HT1080 (cell line): ENCODE results near the gene SIAH3. TPM values are rescaled to one million over a fixed set of nuclear protein-coding genes. Genes with fewer than 3 reads are reported as not detected.

ENCODE experiments used
- DNase-seq: peaks from one replicate; pipeline ENCODE4 v3.0.0-alpha.2; 2015; ENCODE audit warnings: low read depth
- total RNA-seq: library from RNA; depleted of rRNA; stranded (reverse); fragments of >200 nt; shearing (Covaris generic); gene quantifications from 2 replicates; pipeline ENCODE4 v1.2.3, GENCODE V29; 2014

SIAH3 gene
- total RNA-seq, 1 experiment from 2014 or later, result 0.02 TPM

DNA sequence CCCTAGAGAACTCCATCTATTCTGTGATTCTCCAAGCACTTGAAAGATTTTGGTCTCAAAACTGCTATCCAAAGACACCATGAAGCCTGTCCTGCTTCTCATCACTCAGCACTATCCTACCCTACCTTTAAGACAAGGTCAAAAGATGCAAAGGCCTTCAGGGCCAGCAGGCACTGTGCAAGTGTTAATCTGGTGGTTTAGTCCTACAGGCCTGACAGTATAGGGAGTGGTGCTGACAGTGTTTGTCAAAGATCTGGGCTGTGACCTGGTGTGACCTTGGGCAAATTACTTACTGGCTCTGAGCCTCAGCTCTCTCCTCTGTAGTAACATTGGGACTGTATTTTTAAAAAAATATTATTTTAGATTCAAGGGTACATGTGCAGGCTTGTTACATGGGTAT lies 28.0 kb downstream of the SIAH3 start:
- no peak for DNase-seq

- DNase-seq, result no peak
These were observed 29.7 kb downstream of the SIAH3 start for GRCh38 chr13:45821811-45822210.

DNA sequence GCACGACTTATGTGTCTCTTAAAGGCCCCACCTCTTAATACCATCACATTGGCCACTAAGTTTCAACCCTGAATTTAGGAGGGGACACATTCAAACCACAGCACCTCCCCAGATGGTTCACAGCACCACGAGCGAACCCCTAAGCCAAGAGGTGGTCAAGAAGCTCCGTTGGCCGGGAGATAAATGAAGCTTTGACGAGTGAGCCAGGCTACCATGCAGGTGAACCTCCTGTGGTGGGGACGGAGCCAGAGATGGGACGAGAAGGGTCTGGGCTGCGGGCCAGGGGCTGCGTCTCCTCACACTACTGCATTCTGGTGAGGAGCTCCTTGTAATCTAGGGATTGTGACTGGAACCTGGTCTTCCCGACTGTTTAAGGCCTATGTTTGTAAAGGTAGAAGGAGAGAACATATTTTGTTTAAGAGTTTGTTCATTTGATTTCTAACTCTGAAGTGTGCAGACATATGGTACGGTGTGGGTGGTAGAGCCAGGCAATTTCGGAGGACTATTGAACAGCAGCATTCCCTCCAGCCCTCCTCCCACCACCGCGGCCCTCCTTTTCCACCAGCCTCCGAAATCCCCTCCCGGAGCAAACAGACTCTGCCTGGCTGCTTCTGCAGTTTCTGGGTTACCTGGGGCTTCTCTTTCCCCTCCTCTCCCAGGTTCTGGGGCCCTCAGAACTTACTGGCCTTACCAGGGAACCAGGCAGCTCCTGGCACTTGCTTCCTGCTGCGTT lies 31.3 kb downstream of the SIAH3 start:
- DNase-seq, result no peak

DNA sequence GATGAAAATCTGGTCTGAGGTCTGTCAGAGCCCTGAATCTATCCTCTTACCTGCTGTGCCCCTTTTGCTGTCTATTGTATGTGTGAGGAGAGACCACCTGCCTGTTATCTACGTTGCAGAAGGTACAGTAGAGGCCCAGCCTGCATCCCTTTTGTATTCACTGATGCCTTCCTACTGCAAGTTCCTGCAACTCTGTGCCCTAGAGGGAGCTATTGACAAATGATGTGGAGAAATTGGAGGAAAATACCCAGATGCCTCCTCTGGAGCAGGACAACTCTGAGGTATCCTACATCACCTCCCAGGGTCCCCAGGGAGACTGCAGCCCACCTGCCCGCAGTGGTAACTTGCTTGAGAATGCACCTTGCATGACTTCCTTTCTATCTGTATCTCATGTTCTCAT lies 33.7 kb downstream of the SIAH3 start:
- DNase-seq, result no peak

GRCh38 chr13:45816427-45816826 lies 35.1 kb downstream of the SIAH3 start:
- no peak for DNase-seq

- DNase-seq, result no peak
These were observed 38.7 kb downstream of the SIAH3 start for GRCh38 chr13:45812695-45813372.

DNA sequence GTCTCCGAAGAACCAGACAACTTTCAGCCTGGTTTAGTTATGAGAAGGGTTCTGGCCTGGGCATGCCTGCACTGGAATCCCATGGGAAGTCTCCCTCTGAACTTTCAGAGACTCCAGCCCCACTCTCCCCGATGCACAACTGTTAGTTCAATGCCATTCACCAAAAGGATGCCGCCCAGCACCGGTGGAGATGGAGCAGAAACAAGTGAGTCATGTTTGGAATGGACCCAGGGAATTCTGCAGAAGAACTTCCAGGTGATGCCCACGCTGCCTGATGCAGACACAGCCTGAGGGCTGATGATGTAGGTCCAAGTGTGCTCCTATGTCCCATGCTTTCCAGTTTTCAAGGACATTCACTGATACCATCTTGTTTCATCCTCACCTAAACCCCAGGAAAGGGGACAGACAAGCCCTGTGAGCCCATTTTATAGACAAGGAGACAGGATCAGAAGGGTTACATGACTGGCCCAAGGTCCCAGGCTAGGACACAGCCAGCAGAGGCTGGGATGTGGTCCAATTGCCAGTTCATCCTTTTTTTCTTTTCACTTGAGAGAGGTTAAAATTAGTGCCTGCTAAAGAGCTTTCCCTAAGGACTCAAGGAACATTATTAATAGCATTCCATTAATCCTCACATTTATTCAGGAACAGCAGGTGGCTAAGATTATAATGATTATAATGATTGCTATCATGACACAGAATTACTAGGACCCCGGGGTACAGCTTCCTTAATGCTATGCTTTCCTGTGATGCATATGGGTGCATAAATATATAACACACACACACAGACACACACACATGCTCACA lies 39.5 kb downstream of the SIAH3 start:
- peak; percentile 38 for DNase-seq

DNA sequence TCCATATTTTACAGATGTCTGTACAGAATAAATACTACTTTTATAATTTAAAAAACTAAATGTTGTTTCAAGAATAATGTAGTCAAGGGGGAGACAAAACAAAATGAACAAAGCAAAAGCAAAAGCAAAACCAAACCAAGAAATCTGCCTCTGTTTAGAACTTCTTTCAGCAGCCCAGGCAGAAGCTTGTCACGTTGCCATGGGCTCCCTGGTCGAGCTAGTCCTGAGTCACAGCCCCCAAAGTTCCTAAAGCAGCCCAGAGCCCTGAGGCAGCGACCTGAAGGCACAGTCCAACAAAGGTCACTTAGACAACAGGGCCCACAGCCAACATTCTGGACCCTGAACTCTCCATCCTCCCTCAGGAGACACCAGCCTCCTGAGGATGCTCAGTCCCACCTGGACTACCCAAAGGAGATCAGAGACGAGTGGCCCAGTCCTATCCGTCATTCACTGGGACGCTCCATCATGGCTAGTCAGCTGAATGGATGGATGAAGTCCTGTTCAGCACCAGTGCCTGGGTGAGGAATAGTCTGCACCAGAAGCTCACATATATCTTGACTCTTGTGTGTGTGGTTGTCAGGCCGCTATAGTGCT lies 41.7 kb downstream of the SIAH3 start:
- DNase-seq, result no peak

DNA sequence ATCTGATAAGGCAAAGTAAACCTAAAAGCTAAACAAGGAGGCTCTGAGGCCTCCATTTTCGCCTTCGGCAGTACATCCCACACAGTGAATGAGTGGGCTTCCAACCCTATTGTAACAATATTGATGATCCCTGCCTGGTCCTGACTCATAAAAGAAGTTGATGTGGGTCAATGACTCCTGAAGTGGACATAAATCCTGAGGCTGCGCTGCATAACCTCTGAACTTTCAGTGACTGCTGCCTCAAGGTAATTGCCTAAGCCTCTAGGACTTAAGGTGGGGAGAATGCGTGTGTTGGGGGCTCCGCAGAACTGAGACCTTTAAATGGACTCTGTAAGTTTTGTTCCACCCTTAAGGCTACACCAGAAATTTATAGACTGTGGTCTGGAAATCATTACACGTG lies 42.6 kb downstream of the SIAH3 start:
- no peak for DNase-seq

DNA sequence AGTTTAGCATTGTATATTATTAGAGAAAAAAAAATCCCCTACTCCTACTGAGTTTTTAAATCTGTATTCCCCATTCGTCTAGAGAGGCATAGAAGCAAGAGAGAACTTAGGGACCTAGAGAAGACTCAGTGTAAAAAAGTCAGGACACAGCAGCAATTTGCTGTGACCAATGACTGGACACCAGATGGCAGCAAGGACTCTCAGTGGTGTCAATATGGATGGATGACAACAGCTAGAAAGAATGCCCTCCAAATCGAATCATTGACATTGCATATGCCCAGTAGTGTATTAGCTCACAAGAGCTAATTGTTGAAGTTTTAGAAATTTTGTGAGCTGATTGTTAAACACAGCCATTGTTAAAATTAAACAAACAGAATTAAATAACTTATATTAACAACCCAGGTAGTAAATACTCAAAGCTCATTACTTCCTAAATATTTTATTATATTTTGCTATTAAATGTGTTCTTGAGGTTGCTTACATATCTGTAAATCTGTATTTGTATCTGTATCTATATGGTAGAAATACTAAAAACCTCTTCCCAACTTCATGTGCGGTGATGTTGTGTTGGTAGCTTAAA lies 43.9 kb downstream of the SIAH3 start:
- DNase-seq, result peak; percentile 63

- no peak for DNase-seq
These were observed 51.1 kb downstream of the SIAH3 start for GRCh38 chr13:45800485-45800884.

GRCh38 chr13:45799451-45799850 lies 52.1 kb downstream of the SIAH3 start:
- DNase-seq, result no peak

DNA sequence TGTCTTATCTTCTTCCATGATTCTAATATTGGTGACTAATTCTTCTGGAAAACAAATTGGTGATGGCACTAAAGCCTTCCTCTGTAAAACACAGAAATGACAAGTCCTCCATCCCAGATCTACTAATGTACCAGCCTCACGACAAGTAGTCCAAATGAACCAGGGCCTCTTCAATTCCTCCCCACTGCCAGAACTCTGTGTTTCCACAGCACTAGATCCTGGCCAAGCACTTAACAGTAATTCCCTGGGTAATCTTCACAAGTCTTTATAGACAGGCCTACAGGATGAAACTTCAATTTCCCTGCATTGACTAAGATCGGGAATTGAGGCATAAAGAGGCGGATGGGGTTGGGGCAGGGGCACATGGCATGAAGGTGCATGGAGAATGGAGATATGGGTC lies 52.7 kb downstream of the SIAH3 start:
- DNase-seq, result no peak

GRCh38 chr13:45796426-45797235 lies 54.9 kb downstream of the SIAH3 start:
- no peak for DNase-seq

DNA sequence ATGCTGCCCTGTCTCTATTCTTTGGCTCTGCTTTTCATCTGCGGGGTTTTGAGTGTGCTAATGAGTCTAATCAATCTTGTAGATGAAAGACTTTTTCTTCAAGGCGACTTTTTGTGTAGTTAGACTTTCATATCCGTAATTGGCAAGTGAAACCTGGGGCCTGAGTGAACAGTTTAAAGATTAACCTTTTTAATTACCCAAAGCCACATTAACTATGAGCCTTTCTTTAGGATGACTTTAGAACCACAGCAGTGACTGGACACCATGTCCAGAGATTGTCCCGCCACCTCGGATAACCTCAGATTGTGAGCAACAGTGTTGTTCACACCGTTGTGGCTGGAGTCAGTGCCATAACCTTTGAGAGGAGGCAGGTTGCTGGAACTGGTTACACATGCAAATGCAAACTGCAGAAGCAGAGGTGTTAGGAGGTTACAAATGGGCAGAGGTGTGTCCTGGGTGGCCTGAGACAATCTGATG lies 58.7 kb downstream of the SIAH3 start:
- no peak for DNase-seq

GRCh38 chr13:45788011-45788410 lies 63.5 kb downstream of the SIAH3 start:
- DNase-seq, result no peak

GRCh38 chr13:45787346-45787745 lies 64.2 kb downstream of the SIAH3 start:
- DNase-seq, result no peak

DNA sequence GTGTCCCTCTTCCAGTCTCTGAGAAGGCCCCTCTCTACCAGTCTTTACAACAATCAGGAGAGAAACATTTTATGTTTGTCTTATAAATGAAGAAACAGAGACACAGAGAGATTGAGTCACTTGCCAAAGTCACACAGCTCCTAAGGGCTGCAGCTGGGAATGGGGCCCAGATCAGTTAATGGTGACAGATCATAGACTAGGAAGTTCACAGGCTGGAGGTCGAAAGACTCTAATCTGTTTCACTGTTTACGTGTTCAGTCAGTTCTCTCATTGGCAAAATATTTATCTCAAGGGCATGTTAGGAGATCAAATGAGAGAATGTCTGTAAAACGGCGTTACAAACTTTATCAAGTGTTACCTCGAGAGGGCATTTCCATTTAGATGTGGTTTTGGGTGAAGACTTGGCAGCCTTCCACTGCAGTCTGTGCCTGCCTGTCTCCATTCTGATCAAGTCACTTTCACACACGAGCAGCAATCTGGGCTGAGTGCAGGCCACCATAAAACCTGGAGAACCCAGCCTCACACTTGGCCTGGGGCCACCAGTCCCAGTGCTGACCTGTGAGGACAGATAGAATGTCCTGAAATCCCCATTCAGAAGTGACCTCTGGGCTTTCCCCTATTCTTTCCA lies 65.1 kb downstream of the SIAH3 start:
- DNase-seq, result no peak

DNA sequence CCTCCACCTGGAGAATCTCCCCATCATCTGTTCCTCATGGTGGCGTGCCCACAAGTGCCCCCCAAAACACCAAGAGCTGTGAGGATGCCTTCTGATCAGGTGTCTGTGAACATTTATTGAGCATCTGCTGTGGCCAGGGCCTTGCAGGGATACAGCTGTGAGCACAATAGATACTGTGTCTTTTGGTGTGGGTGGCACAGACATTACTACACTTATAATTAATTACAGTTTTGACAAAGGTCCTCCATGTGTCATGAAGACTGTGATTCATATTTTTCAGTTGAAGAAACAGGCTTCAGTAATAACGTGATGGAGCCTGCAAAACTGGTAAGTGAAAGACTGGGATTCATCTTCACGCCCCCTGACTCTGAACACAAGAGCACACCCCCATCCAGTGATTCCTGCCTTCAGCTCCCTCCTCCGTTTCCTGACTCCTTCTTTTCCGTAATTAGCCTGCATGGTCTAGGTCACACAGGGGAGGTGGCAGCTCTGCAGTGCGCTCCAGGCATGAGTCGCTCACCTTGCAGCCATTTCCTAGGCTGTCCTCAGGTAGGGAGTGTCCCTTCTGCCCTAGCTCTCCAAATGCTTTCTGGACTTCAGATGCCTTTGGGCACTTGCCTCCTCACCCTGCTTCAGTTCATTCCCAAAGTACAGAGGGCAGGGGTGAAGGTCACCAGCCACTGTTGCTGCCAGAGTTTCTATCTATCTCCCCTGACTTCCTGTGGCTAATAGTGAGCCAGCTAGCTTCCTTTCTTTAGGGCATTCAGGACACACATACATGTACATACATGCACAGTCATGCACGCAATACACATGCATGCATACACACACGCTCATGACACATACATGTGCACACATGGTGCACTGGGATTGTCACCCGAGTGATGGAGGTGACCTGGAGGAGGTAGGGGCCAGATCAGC lies 66.5 kb downstream of the SIAH3 start:
- DNase-seq, result no peak
